ENCODE measurements around the gene EPS8.

- TF ChIP-seq CTCF (IDR thresholded peaks at IDR 0.05; ENCODE audit: low read length) (no peak), EZH2 (IDR thresholded peaks at IDR 0.05; ENCODE audit: borderline replicate concordance, low read length) (no peak)
These were observed 77.0 kb downstream of the EPS8 start for GRCh38 chr12:15712160-15712559.

All from OCI-LY1 (cell line).